Liver (tissue), 3 donors: ENCODE data around the gene TRIM29.

Experiments
- HNF4A ChIP-seq, 2 donors: conservative IDR thresholded peaks; 2 replicates each; pipeline ENCODE4 v1.6.1; 2016; ENCODE audit warnings: antibody characterized with exemption in 2 of 2, mild to moderate bottlenecking in 2 of 2
- JUND ChIP-seq, 2 donors: IDR thresholded peaks; 2 replicates each; pipeline ENCODE4 v1.6.1; 2016; ENCODE audit warnings: antibody characterized with exemption in 2 of 2
- RAD21 ChIP-seq, 2 donors: IDR thresholded peaks; 2 replicates each; pipeline ENCODE4 v1.6.1; 2016; ENCODE audit warnings: antibody characterized with exemption in 2 of 2, mild to moderate bottlenecking in 2 of 2
- SP1 ChIP-seq: IDR thresholded peaks from 2 replicates; pipeline ENCODE4 v1.6.1; 2018; ENCODE audit warnings: antibody characterized with exemption, mild to moderate bottlenecking
- TAF1 ChIP-seq: conservative IDR thresholded peaks from 2 replicates; pipeline ENCODE4 v1.6.1; 2016; ENCODE audit warnings: antibody characterized with exemption, mild to moderate bottlenecking
- TF ChIP-seq, protein P1 (sequence below): IDR thresholded peaks from 2 replicates; pipeline ENCODE4 v1.6.1; 2016; ENCODE audit warnings: antibody characterized with exemption, mild to moderate bottlenecking
- TF ChIP-seq, protein P2 (sequence below): fragments of 150-350 bp; IDR thresholded peaks from 2 replicates; pipeline ENCODE4 v1.5.1; 2017; ENCODE audit warnings: improper control_type of control experiment, low read depth, low read length; ENCODE audit not compliant: missing input control
- TF ChIP-seq, protein P3 (sequence below): IDR thresholded peaks from 2 replicates; pipeline ENCODE4 v1.6.1; 2016; ENCODE audit warnings: antibody characterized with exemption
- TF ChIP-seq, protein P4 (sequence below): IDR thresholded peaks from 2 replicates; pipeline ENCODE4 v1.6.1; 2016; ENCODE audit warnings: antibody characterized with exemption
- donor health status: healthy.
- donor health status: healthy.

DNA sequence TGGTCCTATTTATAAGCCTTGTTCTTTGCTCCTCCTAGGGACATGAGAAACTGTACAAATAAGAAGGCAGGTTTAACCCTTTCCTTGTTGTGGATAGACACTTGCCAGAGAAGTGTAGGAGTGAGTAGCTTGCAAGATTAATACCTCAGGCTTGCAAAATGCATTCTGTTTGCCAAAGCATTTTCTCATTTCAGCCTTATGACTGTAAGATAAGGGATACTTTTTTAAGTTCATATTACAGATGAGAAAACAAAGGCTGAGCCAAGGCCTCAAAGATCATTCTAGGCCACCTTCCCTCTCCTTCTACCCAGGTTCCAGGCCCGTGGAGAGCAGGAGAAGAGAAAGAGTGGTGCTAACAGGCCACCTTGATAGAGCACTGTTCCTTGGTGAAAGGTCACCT is 46.8 kb downstream of the TRIM29 start:
- TF ChIP-seq, protein P1, sequence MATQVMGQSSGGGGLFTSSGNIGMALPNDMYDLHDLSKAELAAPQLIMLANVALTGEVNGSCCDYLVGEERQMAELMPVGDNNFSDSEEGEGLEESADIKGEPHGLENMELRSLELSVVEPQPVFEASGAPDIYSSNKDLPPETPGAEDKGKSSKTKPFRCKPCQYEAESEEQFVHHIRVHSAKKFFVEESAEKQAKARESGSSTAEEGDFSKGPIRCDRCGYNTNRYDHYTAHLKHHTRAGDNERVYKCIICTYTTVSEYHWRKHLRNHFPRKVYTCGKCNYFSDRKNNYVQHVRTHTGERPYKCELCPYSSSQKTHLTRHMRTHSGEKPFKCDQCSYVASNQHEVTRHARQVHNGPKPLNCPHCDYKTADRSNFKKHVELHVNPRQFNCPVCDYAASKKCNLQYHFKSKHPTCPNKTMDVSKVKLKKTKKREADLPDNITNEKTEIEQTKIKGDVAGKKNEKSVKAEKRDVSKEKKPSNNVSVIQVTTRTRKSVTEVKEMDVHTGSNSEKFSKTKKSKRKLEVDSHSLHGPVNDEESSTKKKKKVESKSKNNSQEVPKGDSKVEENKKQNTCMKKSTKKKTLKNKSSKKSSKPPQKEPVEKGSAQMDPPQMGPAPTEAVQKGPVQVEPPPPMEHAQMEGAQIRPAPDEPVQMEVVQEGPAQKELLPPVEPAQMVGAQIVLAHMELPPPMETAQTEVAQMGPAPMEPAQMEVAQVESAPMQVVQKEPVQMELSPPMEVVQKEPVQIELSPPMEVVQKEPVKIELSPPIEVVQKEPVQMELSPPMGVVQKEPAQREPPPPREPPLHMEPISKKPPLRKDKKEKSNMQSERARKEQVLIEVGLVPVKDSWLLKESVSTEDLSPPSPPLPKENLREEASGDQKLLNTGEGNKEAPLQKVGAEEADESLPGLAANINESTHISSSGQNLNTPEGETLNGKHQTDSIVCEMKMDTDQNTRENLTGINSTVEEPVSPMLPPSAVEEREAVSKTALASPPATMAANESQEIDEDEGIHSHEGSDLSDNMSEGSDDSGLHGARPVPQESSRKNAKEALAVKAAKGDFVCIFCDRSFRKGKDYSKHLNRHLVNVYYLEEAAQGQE: no peak
- TF ChIP-seq, protein P2, sequence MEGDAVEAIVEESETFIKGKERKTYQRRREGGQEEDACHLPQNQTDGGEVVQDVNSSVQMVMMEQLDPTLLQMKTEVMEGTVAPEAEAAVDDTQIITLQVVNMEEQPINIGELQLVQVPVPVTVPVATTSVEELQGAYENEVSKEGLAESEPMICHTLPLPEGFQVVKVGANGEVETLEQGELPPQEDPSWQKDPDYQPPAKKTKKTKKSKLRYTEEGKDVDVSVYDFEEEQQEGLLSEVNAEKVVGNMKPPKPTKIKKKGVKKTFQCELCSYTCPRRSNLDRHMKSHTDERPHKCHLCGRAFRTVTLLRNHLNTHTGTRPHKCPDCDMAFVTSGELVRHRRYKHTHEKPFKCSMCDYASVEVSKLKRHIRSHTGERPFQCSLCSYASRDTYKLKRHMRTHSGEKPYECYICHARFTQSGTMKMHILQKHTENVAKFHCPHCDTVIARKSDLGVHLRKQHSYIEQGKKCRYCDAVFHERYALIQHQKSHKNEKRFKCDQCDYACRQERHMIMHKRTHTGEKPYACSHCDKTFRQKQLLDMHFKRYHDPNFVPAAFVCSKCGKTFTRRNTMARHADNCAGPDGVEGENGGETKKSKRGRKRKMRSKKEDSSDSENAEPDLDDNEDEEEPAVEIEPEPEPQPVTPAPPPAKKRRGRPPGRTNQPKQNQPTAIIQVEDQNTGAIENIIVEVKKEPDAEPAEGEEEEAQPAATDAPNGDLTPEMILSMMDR: no peak
- TF ChIP-seq, protein P3, sequence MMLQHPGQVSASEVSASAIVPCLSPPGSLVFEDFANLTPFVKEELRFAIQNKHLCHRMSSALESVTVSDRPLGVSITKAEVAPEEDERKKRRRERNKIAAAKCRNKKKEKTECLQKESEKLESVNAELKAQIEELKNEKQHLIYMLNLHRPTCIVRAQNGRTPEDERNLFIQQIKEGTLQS: no peak
- no peak for TF ChIP-seq SP1
- TF ChIP-seq, protein P4, sequence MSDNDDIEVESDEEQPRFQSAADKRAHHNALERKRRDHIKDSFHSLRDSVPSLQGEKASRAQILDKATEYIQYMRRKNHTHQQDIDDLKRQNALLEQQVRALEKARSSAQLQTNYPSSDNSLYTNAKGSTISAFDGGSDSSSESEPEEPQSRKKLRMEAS: no peak
- no peak for TF ChIP-seq RAD21 (IDR thresholded peaks at IDR 0.05)
- no peak for TF ChIP-seq TAF1
- TF ChIP-seq HNF4A (conservative IDR thresholded peaks at IDR 0.05): no peak
- TF ChIP-seq JUND (IDR thresholded peaks at IDR 0.05): no peak
